PC-3 (cell line): ENCODE results near the gene FLNB. TPM values are rescaled to one million over a fixed set of nuclear protein-coding genes. Genes with fewer than 3 reads are reported as not detected.

Experiments used
- ATAC-seq: fragments of 200-7000 bp; cut with Tn5 transposase; 2 replicates; pipeline ENCODE4 v1.9.1; 2020; ENCODE audit warnings: mild to moderate bottlenecking, moderate library complexity
- BruUV-seq: library from RNA; stranded (reverse); fragments of 400-500 nt; replicated peaks from 2 replicates; lab custom pipeline; 2021; lab: Mats Ljungman, UMichigan
- CTCF ChIA-PET: fragments of 300-600 bp; sonication (Branson Sonifier 250); formaldehyde crosslinking; loops from one replicate; lab custom pipeline; 2022; ENCODE audit warnings: antibody characterized with exemption; lab: Charles Lee
- POLR2A ChIA-PET: fragments of 300-600 bp; sonication (Branson Sonifier 250); formaldehyde crosslinking; loops from one replicate; lab custom pipeline; 2022; ENCODE audit warnings: antibody characterized with exemption; ENCODE audit not compliant: unreplicated experiment; lab: Charles Lee
- DNase-seq: peaks from one replicate; pipeline ENCODE4 v3.0.0-alpha.2; 2015
- H2AFZ ChIP-seq: fragments of 300-600 bp; sonication (generic); 2 replicates; pipeline ENCODE4 v1.6.0; 2016; ENCODE audit warnings: antibody characterized with exemption, low read length
- H3F3A ChIP-seq: fragments of 300-600 bp; sonication (generic); one replicate; pipeline ENCODE4 v1.6.0; 2017; ENCODE audit warnings: antibody characterized with exemption, low read length, control low read depth, mild to moderate bottlenecking; ENCODE audit not compliant: unreplicated experiment
- H3K27ac ChIP-seq: fragments of 300-600 bp; sonication (generic); 2 replicates; pipeline ENCODE4 v1.5.1; 2016; ENCODE audit warnings: mild to moderate bottlenecking, low read length
- H3K27me3 ChIP-seq: fragments of 300-600 bp; sonication (generic); 2 replicates; pipeline ENCODE4 v1.6.1; 2016; ENCODE audit warnings: low read length, mixed read lengths
- H3K36me3 ChIP-seq: fragments of 300-600 bp; sonication (generic); 2 replicates; pipeline ENCODE4 v1.6.1; 2016; ENCODE audit warnings: low read depth, mixed run types, low read length, mixed read lengths
- H3K4me1 ChIP-seq: fragments of 300-600 bp; sonication (generic); 2 replicates; pipeline ENCODE4 v1.5.1; 2016; ENCODE audit warnings: low read length; ENCODE audit not compliant: insufficient read depth
- H3K4me2 ChIP-seq: fragments of 300-600 bp; sonication (generic); 2 replicates; pipeline ENCODE4 v1.6.0; 2016; ENCODE audit warnings: low read length
- H3K4me3 ChIP-seq: fragments of 300-600 bp; sonication (generic); 2 replicates; pipeline ENCODE4 v1.5.1; 2016; ENCODE audit warnings: mild to moderate bottlenecking, low read length, mixed read lengths
- H3K79me2 ChIP-seq: fragments of 300-600 bp; sonication (generic); 2 replicates; pipeline ENCODE4 v1.6.1; 2017; ENCODE audit warnings: low read length, mixed read lengths
- H3K9ac ChIP-seq: fragments of 300-600 bp; sonication (generic); 2 replicates; pipeline ENCODE4 v1.6.0; 2016; ENCODE audit warnings: mild to moderate bottlenecking, low read length
- H3K9me2 ChIP-seq: fragments of 300-600 bp; sonication (generic); replicated peaks from 2 replicates; pipeline ENCODE4 v1.6.1; 2016; ENCODE audit warnings: mixed run types, low read length, mixed read lengths
- H3K9me3 ChIP-seq: fragments of 300-600 bp; sonication (generic); 2 replicates; pipeline ENCODE4 v1.6.1; 2016; ENCODE audit warnings: low read length, mixed read lengths
- H4K20me1 ChIP-seq: fragments of 300-600 bp; sonication (generic); 2 replicates; pipeline ENCODE4 v1.6.1; 2016; ENCODE audit warnings: low read length, mixed read lengths
- EZH2 ChIP-seq: fragments of 300-600 bp; sonication (generic); IDR thresholded peaks from one replicate; pipeline ENCODE4 v1.6.1; 2017; ENCODE audit warnings: antibody characterized with exemption, mild to moderate bottlenecking, low read length; ENCODE audit not compliant: unreplicated experiment
- EZH2phosphoT487 ChIP-seq: fragments of 300-600 bp; sonication (generic); IDR thresholded peaks from 2 replicates; pipeline ENCODE4 v1.6.1; 2018; ENCODE audit warnings: mild to moderate bottlenecking, antibody characterized with exemption, low read length, borderline replicate concordance
- intact Hi-C: fragments of 100-400 bp; cut with micrococcal nuclease; formaldehyde crosslinking; loops from 2 replicates; pipeline ENCODE4 v1.9.0; 2023
- total RNA-seq: library from RNA; depleted of rRNA; stranded (reverse); fragments of >200 nt; gene quantifications from 2 replicates; pipeline ENCODE4 v1.2.3, GENCODE V29; 2014
- TF ChIP-seq, protein P1 (sequence below): fragments of 300-600 bp; sonication (generic); conservative IDR thresholded peaks from 2 replicates; pipeline ENCODE4 v1.5.1; 2017; ENCODE audit warnings: antibody characterized with exemption, low read depth, mild to moderate bottlenecking, low read length

FLNB gene
- total RNA-seq, 1 experiment from 2014 or later, result 505 TPM

DNA sequence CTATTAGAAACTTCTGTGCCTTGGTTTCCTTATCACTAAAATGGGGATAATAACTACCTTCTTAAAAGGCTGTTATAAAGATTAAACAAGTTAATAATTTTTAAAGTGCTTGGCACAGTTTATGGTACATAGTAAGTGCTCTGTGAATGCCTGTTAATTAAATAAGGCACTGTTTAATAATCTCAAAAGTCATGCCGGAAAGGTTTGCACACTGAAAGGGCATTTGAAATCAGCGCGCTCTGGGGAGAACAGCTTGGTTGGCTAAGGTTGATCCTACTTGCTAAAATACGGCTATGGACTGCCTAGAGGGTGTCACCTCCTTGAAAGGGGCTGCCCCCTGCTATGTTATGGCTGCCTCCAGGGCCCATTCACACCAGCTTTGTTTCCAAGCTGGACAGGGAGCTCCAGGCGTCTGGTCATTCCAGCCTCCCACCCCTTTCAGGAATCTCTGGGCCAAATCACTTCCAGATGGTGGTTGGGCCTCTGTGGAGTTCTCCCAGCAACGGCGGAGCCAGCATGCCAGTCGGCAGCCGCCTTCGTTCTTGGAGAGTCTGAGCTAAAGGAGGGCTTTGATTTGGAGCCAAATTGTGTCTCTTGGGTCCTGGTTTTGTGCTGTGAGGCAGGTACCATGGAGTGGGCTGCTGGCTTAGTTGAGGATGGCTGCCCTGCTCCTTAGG lies 5.9 kb downstream of the FLNB start:
- no peak for ATAC-seq
- peak overlapping the region; percentile 84; the same call in 1 of the 2 replicates for H3K4me2 ChIP-seq
- no TSS peak for BruUV-seq
- no peak overlapping the region for H2AFZ ChIP-seq
- H3F3A ChIP-seq, result no peaks in the 10 kb centered on the region
- no peak overlapping the region for H3K4me3 ChIP-seq
- intact Hi-C loops, result no loop called here
- no peaks in the 10 kb centered on the region for H3K9me2 ChIP-seq
- no peak overlapping the region for H3K9ac ChIP-seq
- no peaks in the 10 kb centered on the region for H3K9me3 ChIP-seq
- H3K36me3 ChIP-seq, result peaks cover 37% of the 10 kb centered on the region
- H3K27me3 ChIP-seq, result no peaks in the 10 kb centered on the region
- peaks cover 49% of the 10 kb centered on the region for H3K4me1 ChIP-seq
- DNase-seq, result no peak
- ChIA-PET CTCF (no interaction called here), POLR2A (interaction anchor here (1.1 kb wide), 1 partner anchor 46 kb away, joined by 3 read pairs; no protein-coding TSS in a partner anchor)
- peaks cover 86% of the 10 kb centered on the region for H4K20me1 ChIP-seq
- TF ChIP-seq EZH2phosphoT487 (no peak), EZH2 (no peak)
- H3K27ac ChIP-seq, result no peak overlapping the region
- H3K79me2 ChIP-seq, result peaks cover 100% of the 10 kb centered on the region

DNA sequence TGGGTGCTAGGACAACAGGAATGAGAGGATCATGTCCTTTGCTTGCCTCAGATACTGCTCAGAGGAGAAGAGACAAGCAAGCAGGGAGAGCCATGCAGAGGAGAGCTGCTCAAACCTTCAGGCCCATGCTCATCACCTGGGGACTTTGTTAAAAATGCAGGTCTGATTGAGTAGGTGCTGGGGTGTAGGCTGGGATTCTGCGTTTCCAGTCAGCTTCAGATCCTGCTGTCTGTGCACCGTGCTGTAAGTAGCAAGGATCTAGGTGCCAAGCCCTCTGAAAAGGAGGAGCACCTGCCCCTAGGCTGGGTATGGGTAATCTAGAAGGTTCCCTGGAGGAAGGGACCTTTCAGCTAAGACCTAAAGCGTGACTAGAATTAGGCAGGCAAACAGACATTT lies 7.3 kb downstream of the FLNB start:
- no peak overlapping the region for H3K9ac ChIP-seq
- no peak overlapping the region for H2AFZ ChIP-seq
- DNase-seq, result no peak
- H3K36me3 ChIP-seq, result peaks cover 29% of the 10 kb centered on the region
- ChIA-PET CTCF (no interaction called here), POLR2A (no interaction called here)
- H3K27ac ChIP-seq, result no peak overlapping the region
- ATAC-seq, result no peak
- peaks cover 61% of the 10 kb centered on the region for H3K4me1 ChIP-seq
- TF ChIP-seq EZH2phosphoT487, result no peak
- TF ChIP-seq, protein P1, sequence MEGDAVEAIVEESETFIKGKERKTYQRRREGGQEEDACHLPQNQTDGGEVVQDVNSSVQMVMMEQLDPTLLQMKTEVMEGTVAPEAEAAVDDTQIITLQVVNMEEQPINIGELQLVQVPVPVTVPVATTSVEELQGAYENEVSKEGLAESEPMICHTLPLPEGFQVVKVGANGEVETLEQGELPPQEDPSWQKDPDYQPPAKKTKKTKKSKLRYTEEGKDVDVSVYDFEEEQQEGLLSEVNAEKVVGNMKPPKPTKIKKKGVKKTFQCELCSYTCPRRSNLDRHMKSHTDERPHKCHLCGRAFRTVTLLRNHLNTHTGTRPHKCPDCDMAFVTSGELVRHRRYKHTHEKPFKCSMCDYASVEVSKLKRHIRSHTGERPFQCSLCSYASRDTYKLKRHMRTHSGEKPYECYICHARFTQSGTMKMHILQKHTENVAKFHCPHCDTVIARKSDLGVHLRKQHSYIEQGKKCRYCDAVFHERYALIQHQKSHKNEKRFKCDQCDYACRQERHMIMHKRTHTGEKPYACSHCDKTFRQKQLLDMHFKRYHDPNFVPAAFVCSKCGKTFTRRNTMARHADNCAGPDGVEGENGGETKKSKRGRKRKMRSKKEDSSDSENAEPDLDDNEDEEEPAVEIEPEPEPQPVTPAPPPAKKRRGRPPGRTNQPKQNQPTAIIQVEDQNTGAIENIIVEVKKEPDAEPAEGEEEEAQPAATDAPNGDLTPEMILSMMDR, result no peak
- no peak for TF ChIP-seq EZH2
- H3K27me3 ChIP-seq, result no peaks in the 10 kb centered on the region
- no peak overlapping the region for H3K4me3 ChIP-seq
- H3F3A ChIP-seq, result no peaks in the 10 kb centered on the region
- intact Hi-C loops, result no loop called here
- peaks cover 89% of the 10 kb centered on the region for H4K20me1 ChIP-seq
- no peaks in the 10 kb centered on the region for H3K9me2 ChIP-seq
- no TSS peak for BruUV-seq
- H3K79me2 ChIP-seq, result peaks cover 100% of the 10 kb centered on the region
- no peak overlapping the region; the same call in 1 of the 2 replicates for H3K4me2 ChIP-seq
- no peaks in the 10 kb centered on the region for H3K9me3 ChIP-seq

DNA sequence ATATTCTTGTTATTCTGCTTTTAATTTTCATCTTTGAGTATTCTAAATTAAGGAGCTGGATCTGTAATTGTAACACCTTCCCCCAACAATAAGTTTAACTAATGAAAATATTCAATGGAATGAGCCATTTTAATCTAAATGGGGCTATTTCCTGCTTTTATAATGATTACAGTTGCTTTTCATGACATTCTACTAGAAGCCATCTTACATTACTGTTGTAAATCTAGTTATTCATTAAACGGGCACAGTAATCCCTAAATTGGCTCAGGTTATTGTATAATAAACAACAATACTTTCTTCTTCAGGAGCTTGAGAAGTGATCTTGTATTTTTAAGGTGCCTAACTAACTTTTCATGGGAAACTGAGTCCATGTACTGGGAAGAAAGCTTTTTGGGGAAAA lies 8.5 kb downstream of the FLNB start:
- no peak overlapping the region for H3K4me2 ChIP-seq
- POLR2A ChIA-PET, result no interaction called here
- no peaks in the 10 kb centered on the region for H3F3A ChIP-seq
- ATAC-seq (no peak), DNase-seq (no peak)
- no TSS peak for BruUV-seq
- H3K27me3 ChIP-seq, result no peaks in the 10 kb centered on the region
- CTCF ChIA-PET, result no interaction called here
- H2AFZ ChIP-seq, result no peak overlapping the region
- no peak overlapping the region for H3K9ac ChIP-seq
- TF ChIP-seq EZH2 (no peak), EZH2phosphoT487 (no peak)
- TF ChIP-seq, protein P1, result no peak
- peaks cover 89% of the 10 kb centered on the region for H4K20me1 ChIP-seq
- intact Hi-C loops, result no loop called here
- H3K27ac ChIP-seq, result no peak overlapping the region
- H3K9me2 ChIP-seq, result no peaks in the 10 kb centered on the region
- H3K79me2 ChIP-seq, result peaks cover 100% of the 10 kb centered on the region
- no peaks in the 10 kb centered on the region for H3K9me3 ChIP-seq
- no peak overlapping the region for H3K4me3 ChIP-seq
- H3K4me1 ChIP-seq, result peaks cover 61% of the 10 kb centered on the region
- peaks cover 24% of the 10 kb centered on the region for H3K36me3 ChIP-seq
